AML-193 (cell line): ENCODE results near the gene ADCY2.

Experiments used
- DNase-seq, 2 experiments: peaks; one replicate each; lab custom pipeline; 2025; lab: John Stamatoyannopoulos, UW

The ADCY2 gene

DNA sequence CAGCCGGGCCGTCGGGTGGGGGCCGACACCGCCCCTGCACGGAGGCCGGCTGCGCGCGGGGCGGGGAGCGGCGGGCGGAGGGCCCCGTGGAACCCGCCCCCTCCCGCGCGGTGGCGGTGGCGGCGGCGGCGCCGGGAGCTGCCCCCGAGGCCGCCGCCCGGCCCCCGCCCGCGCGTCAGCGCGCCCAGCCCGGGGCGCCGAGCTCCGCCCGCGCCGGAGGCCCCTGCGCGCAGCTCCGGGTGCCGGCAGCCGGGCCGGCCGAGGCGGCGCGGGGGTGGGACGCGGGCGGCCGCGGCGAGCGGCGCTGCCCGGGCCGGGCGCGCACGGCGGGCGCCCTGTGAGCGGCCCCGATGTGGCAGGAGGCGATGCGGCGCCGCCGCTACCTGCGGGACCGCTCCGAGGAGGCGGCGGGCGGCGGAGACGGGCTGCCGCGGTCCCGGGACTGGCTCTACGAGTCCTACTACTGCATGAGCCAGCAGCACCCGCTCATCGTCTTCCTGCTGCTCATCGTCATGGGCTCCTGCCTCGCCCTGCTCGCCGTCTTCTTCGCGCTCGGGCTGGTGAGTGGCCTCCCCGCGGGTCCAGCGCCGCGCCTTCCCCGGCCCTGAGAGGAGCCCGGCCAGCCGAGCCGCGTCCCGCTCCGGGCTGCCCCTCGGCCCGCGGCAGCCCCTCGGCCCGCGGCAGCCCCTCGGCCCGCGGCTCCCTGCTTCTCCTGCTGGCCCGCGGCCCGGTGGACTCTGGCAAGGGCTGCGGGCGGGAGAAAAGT is at the start of gene ADCY2:
ADCY2 (plus strand) TSS at position 192 of the 766 bp plus-strand sequence; CDS start at position 351, 159 bp downstream.
- DNase-seq, result no peak

- DNase-seq, result no peak
Measured at GRCh38 chr5:7347377-7347776, 48.6 kb upstream of the ADCY2 start.

GRCh38 chr5:7348168-7348854 is 47.6 kb upstream of the ADCY2 start:
- no peak for DNase-seq

- DNase-seq, result no peak
Measured at GRCh38 chr5:7361593-7361992, 34.3 kb upstream of the ADCY2 start.

DNA sequence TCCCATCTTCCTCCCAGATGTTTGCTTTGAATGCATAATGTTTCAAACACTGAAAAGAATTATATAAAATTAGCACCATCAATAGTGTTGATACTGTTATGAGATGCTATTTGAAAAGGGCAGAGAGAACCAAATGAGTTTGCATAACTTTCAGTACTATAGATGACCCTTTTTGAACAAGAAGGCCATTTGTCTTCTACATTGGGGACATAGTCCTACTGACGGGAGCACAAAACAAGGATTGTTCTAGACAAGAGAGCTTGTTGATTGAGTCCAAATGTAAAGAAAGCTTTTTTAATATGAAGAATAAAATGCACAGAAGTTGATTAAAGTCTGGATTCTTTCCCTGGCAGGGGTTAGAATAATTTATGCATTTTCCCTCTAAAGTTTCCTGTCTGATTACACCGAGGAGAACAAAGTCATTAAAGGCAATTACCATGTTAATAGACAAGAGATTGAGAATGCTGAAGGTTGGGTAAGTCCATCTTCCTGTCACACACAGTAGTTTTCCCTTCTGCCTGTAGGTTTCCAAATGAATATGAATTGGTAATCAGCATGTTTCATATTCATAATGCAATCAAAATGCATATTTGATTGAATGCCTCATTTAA is 32.8 kb upstream of the ADCY2 start:
- no peak for DNase-seq

DNA sequence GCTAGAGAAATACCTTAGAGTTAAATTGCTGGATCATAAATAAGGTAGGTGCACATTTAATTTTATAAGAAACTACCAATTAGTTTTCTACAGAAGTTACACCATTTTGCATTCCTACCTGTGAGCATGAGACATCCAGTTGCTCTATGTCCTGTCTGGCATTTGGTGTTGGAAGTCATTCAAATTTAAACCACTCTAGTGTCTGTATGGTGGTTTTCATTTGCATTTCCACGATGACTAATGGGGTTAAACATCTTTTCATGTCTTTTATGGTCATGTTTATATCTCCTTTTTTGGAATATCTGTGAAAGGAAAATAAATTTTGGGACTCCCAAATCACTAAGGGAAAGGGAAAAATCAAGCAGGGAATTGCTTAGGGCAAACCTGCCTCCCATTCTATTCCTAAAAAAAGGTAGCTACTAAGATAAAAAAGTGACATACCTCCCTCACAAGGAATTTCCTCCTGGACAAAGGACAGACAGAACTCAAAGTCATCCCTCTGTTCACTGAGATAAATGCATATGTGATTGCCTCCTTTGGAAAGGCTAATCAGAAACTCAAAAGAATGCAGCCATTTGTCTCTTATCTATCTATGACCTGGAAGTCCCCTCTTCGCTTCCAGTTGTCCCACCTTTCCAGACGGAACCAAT is 31.6 kb upstream of the ADCY2 start:
- DNase-seq, result no peak

- DNase-seq, result no peak
Measured at GRCh38 chr5:7367780-7368179, 28.2 kb upstream of the ADCY2 start.

- DNase-seq, result no peak
Measured at GRCh38 chr5:7372399-7372798, 23.5 kb upstream of the ADCY2 start.

DNA sequence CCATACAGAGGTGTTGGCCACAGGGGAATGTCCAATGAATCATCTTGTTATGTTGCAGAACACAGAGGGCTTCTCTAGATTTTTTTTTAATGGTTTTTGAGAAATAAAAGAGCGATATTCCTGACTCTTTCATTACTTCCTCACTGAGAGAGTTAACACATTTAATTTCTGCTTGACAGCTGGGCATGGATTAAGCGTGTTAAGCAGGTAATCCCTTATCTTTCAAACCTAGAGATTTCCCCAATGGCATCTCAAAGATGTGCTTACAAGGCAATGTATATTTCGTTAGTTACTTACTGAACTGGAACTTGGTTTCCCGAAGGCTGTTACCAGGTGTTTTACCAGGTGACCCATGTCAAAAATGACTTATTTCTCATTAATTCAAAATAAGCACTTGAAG is 21.8 kb upstream of the ADCY2 start:
- no peak for DNase-seq

- DNase-seq, result no peak
Measured at GRCh38 chr5:7375457-7375856, 20.5 kb upstream of the ADCY2 start.

- no peak for DNase-seq
Measured at GRCh38 chr5:7376871-7377270, 19.1 kb upstream of the ADCY2 start.

GRCh38 chr5:7377761-7378160 is 18.2 kb upstream of the ADCY2 start:
- no peak for DNase-seq

DNA sequence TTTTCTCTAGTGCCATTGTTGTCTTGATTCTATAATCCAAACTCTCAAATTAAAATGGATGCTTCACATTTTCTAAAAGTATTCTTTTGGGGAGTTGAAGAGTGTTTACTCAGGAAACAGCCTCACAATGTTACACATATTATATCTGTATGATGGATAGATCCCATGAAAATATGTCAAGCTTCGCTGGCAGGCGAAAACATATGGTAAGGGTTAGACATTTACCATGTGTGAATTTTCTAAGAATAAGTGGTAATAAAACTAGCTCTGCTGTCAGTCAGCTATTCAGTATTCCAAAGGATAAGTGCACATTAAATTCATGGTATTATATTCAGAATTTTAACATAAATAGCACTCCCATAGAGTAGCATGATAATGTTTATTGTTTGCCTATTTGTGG is 13.3 kb upstream of the ADCY2 start:
- DNase-seq, result no peak

DNA sequence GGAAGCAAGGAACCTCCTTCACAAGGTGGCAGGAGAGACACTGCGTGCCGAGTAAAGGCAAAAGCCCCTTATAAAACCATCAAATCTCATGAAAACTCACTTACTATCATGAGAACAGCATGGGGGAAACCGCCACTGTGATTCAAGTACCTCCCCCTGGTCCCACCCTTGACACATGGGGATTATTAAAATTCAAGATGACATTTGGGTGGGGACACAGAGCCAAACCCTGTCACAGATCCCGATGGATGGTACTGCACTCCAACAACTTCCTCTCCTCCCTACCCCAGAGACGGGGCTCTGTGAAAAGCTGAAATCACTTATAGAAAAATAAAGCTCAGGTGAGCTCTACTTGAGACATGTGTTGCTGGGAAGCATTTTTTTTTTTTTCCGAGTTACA is 10.3 kb upstream of the ADCY2 start:
- no peak for DNase-seq

GRCh38 chr5:7388553-7388952 is 7.4 kb upstream of the ADCY2 start:
- no peak for DNase-seq

GRCh38 chr5:7391215-7391614 is 4.7 kb upstream of the ADCY2 start:
- DNase-seq, result no peak

- peak in 1 of 2 experiments; percentile 1 for DNase-seq
Measured at GRCh38 chr5:7391814-7392692, 3.9 kb upstream of the ADCY2 start.

- no peak for DNase-seq
Measured at GRCh38 chr5:7392693-7393024, 3.3 kb upstream of the ADCY2 start.

- no peak for DNase-seq
Measured at GRCh38 chr5:7393921-7394799, 1.8 kb upstream of the ADCY2 start.

- no peak for DNase-seq
Measured at GRCh38 chr5:7394889-7395431, 978 bp upstream of the ADCY2 start.
